Smooth muscle cell of trachea (primary cell): ENCODE results near the gene COQ2. TPM values are rescaled to one million over a fixed set of nuclear protein-coding genes. Genes with fewer than 3 reads are reported as not detected.

Source experiments
- total RNA-seq: library from RNA; depleted of rRNA; stranded (reverse); fragments of >200 nt; gene quantifications from 2 replicates; pipeline ENCODE4 v1.2.1, GENCODE V29; 2014

Gene COQ2
- total RNA-seq, result 8.9 and 25.3 TPM in 2 replicates

GRCh38 chr4:83284193-83285054 lies at the start of gene COQ2:
Gene COQ2 (minus strand): TSS chr4:83284798. CDS start chr4:83284764, 34 bp downstream.

Other genes with a start within 250 kb of the COQ2 start
- gene COPS4, start 249.6 kb downstream of the COQ2 start, total RNA-seq, result 146 and 160 TPM in 2 replicates
- gene PLAC8, start 170.1 kb downstream of the COQ2 start, total RNA-seq, result 0.29 TPM in 1 of 2 replicates, not detected in the other
- gene HPSE, start 50.0 kb upstream of the COQ2 start, total RNA-seq, result 0.50 and 1.6 TPM in 2 replicates
- gene HELQ, start 171.0 kb upstream of the COQ2 start, total RNA-seq, result 18.6 and 22.2 TPM in 2 replicates
- gene MRPS18C, start 171.3 kb upstream of the COQ2 start, total RNA-seq, result 15.4 and 36.2 TPM in 2 replicates
- 23.8 and 26.0 TPM in 2 replicates for gene ABRAXAS1, start 200.3 kb upstream of the COQ2 start, total RNA-seq